Loucy (cell line): ENCODE measurements around the gene TMED10.

Experiments used
- CTCF ChIP-seq: fragments of 200-600 bp; sonication (generic); conservative IDR thresholded peaks from 2 replicates; pipeline ENCODE4 v1.5.1; 2014; ENCODE audit warnings: mild to moderate bottlenecking, antibody characterized with exemption, low read length
- EZH2phosphoT487 ChIP-seq: fragments of 200-600 bp; IDR thresholded peaks from 2 replicates; pipeline ENCODE4 v1.6.1; 2018; ENCODE audit warnings: antibody characterized with exemption, mild to moderate bottlenecking, moderate library complexity, borderline replicate concordance

GRCh38 chr14:75133597-75133996 lies 42.8 kb downstream of the TMED10 start:
- TF ChIP-seq CTCF = no peak
- no peak for TF ChIP-seq EZH2phosphoT487
